Natural killer cell (primary cell): ENCODE results near the gene SETBP1. TPM values are rescaled to one million over a fixed set of nuclear protein-coding genes. Genes with fewer than 3 reads are reported as not detected.

Experiments used
- ATAC-seq, 3 donors: fragments of 150-1000 bp in 2 of 3; fragments of 200-7000 bp in 1 of 3; cut with Tn5 transposase; 1 replicate in 1 of 3; 2 replicates in 2 of 3; pipeline ENCODE4 v1.10.0; 2021; ENCODE audit warnings: mild to moderate bottlenecking in 2 of 3, moderate library complexity in 2 of 3
- DNase-seq, 2 donors: peaks; one replicate each; pipeline versions ENCODE4 v3.0.0 to v3.0.0-alpha.2; 2013 to 2021; ENCODE audit warnings: mixed read lengths in 1 of 2
- H3K27ac ChIP-seq: one replicate; pipeline ENCODE4 v1.5.1; 2013; ENCODE audit warnings: mild to moderate bottlenecking, low read length
- H3K27me3 ChIP-seq: one replicate; pipeline ENCODE4 v1.6.1; 2013; ENCODE audit warnings: low read length; ENCODE audit not compliant: control insufficient read depth, insufficient read depth
- H3K36me3 ChIP-seq: one replicate; pipeline ENCODE4 v1.6.1; 2013; ENCODE audit warnings: low read length; ENCODE audit not compliant: control insufficient read depth, insufficient read depth
- H3K4me1 ChIP-seq: one replicate; pipeline ENCODE4 v1.6.1; 2013; ENCODE audit warnings: low read length; ENCODE audit not compliant: control insufficient read depth, insufficient read depth
- H3K4me3 ChIP-seq: one replicate; pipeline ENCODE4 v1.5.1; 2013; ENCODE audit warnings: low read length
- H3K9me3 ChIP-seq: one replicate; pipeline ENCODE4 v1.6.1; 2013; ENCODE audit warnings: low read length; ENCODE audit not compliant: control insufficient read depth, insufficient read depth
- H3K27ac Mint-ChIP-seq, 2 donors: one replicate each; pipeline ENCODE4 v1.8.0; 2022; ENCODE audit warnings: mild to moderate bottlenecking in 2 of 2, mixed read lengths in 2 of 2, moderate library complexity in 1 of 2
- H3K27me3 Mint-ChIP-seq, 2 donors: one replicate each; pipeline ENCODE4 v1.8.0; 2022; ENCODE audit warnings: low read depth in 2 of 2, mixed read lengths in 2 of 2
- H3K36me3 Mint-ChIP-seq: one replicate; pipeline ENCODE4 v1.8.0; 2022; ENCODE audit warnings: mixed read lengths
- H3K4me1 Mint-ChIP-seq, 2 donors: one replicate each; pipeline ENCODE4 v1.8.0; 2022; ENCODE audit warnings: mixed read lengths in 2 of 2
- H3K4me3 Mint-ChIP-seq: one replicate; pipeline ENCODE4 v1.8.0; 2022; ENCODE audit warnings: mild to moderate bottlenecking, moderate library complexity, mixed read lengths
- H3K9me3 Mint-ChIP-seq, 2 donors: one replicate each; pipeline ENCODE4 v1.8.0; 2022; ENCODE audit warnings: mixed read lengths in 2 of 2
- CTCF ChIP-seq: fragments of 200-600 bp; IDR thresholded peaks from one replicate; pipeline ENCODE4 v1.8.0; 2022; ENCODE audit warnings: antibody characterized with exemption
- WGBS: methylation state at CpG from one replicate; pipeline ENCODE4 v1.1.7; 2013; ENCODE audit warnings: missing lambda C conversion rate; ENCODE audit not compliant: insufficient coverage; 5-methylcytosine and 5-hydroxymethylcytosine counted together
- intact Hi-C: fragments of 100-400 bp; cut with micrococcal nuclease; formaldehyde crosslinking; loops from one replicate; pipeline ENCODE4 v1.14.2; 2022
- total RNA-seq, 4 donors: library from RNA; stranded (reverse); fragments of 120-200 nt in 1 of 4; gene quantifications; one replicate each; pipeline versions ENCODE4 v1.2.3 to v1.2.4, GENCODE V29; 2013 to 2022

SETBP1 gene
- total RNA-seq, 3 donors from 2014 or later (not counting 1 experiment from before 2014, with no cell fraction given) = 36.0 to 46.6 (median 41.2) TPM

- H3K4me3 ChIP-seq = no peak overlapping the region
- H3K4me1 ChIP-seq = no peaks in the 10 kb centered on the region
- no peak overlapping the region for H3K27ac ChIP-seq
- DNase-seq (no peak), ATAC-seq (no peak)
- Mint-ChIP-seq H3K4me1 (peaks cover 13% of the 10 kb centered on the region in 2 donors), H3K27ac (no peak overlapping the region), H3K4me3 (no peak overlapping the region), H3K27me3 (no peaks in the 10 kb centered on the region), H3K9me3 (no peaks in the 10 kb centered on the region), H3K36me3 (peaks cover 24% of the 10 kb centered on the region)
- H3K27me3 ChIP-seq = no peaks in the 10 kb centered on the region
- H3K9me3 ChIP-seq = no peaks in the 10 kb centered on the region
- no peak for TF ChIP-seq CTCF
- H3K36me3 ChIP-seq = no peaks in the 10 kb centered on the region
- intact Hi-C loops = no loop called here
- WGBS = 60% methylated on average over 1 of the region's 1 CpG
Measured at GRCh38 chr18:44954257-44954656, 273.6 kb downstream of the SETBP1 start.

DNA sequence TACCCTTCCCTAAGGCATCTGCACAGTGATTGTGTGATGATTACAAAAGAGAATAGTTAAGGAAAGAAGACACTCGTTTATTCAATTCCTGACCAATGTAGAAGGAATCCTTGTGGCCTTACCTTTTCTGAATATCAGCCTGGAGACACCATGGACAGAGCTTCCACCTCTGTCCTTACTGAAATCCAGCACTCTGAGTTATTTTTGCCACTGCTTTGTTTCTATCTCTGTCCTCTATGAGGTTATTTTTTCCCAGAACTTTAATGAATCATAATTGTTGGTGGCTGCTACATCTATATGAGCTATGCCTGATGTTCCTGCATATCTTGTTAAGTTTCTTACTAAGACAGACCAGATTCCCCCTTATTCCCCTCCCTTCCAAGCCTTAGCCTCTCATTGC is 275.1 kb downstream of the SETBP1 start:
- Histone ChIP-seq H3K36me3 (no peaks in the 10 kb centered on the region), H3K27ac (no peak overlapping the region), H3K4me3 (no peak overlapping the region), H3K27me3 (no peaks in the 10 kb centered on the region), H3K4me1 (no peaks in the 10 kb centered on the region), H3K9me3 (no peaks in the 10 kb centered on the region)
- Mint-ChIP-seq H3K4me1 (peaks cover 5 to 13% of the 10 kb centered on the region in 2 donors), H3K9me3 (no peaks in the 10 kb centered on the region), H3K36me3 (peaks cover 15% of the 10 kb centered on the region), H3K4me3 (no peak overlapping the region), H3K27me3 (no peaks in the 10 kb centered on the region), H3K27ac (no peak overlapping the region)
- no peak for TF ChIP-seq CTCF
- WGBS = 100% methylated on average over 1 of the region's 1 CpG
- intact Hi-C loops = no loop called here
- DNase-seq = no peak
- ATAC-seq = no peak

DNA sequence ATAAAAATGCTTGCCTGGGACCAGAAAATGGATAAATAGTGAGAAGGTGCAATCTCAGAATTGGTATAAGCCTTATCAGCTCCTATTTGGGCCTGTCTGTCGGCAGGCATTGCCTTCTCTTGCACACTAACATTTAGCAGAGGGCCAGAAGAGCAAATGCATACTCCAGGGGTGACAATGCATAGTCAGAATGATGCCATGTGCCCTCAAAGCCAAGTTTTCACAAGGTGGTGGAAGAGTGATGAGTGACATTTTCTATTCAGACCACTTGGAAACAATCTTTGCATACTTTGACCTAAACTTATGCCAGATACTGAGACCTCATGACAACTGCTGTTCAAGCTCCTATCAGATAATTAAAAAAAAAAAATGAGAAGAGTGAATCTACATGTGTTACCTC is 276.3 kb downstream of the SETBP1 start:
- no peaks in the 10 kb centered on the region for H3K9me3 ChIP-seq
- H3K36me3 ChIP-seq = no peaks in the 10 kb centered on the region
- peaks cover 15% of the 10 kb centered on the region for H3K36me3 Mint-ChIP-seq
- H3K4me1 Mint-ChIP-seq = peaks cover 5 to 15% of the 10 kb centered on the region in 2 donors
- ATAC-seq (no peak), DNase-seq (no peak)
- intact Hi-C loops = no loop called here
- no peaks in the 10 kb centered on the region for H3K27me3 Mint-ChIP-seq
- no peak overlapping the region for H3K27ac Mint-ChIP-seq
- WGBS = 100% methylated on average over 1 of the region's 1 CpG
- no peak overlapping the region for H3K4me3 Mint-ChIP-seq
- no peaks in the 10 kb centered on the region for H3K4me1 ChIP-seq
- H3K27ac ChIP-seq = no peak overlapping the region
- no peaks in the 10 kb centered on the region for H3K27me3 ChIP-seq
- H3K4me3 ChIP-seq = no peak overlapping the region
- no peaks in the 10 kb centered on the region for H3K9me3 Mint-ChIP-seq
- no peak for TF ChIP-seq CTCF

GRCh38 chr18:44957461-44957860 is 276.8 kb downstream of the SETBP1 start:
- no peak overlapping the region for H3K4me3 ChIP-seq
- no peak overlapping the region for H3K27ac ChIP-seq
- Mint-ChIP-seq H3K4me1 (peaks cover 4 to 18% of the 10 kb centered on the region in 2 donors), H3K9me3 (no peaks in the 10 kb centered on the region), H3K36me3 (peaks cover 12% of the 10 kb centered on the region), H3K27ac (no peak overlapping the region), H3K27me3 (no peaks in the 10 kb centered on the region), H3K4me3 (no peak overlapping the region)
- H3K36me3 ChIP-seq = no peaks in the 10 kb centered on the region
- no peak for DNase-seq
- intact Hi-C loops = no loop called here
- TF ChIP-seq CTCF = no peak
- no peak for ATAC-seq
- WGBS = 100% methylated on average over 2 of the region's 2 CpGs
- no peaks in the 10 kb centered on the region for H3K9me3 ChIP-seq
- H3K27me3 ChIP-seq = no peaks in the 10 kb centered on the region
- H3K4me1 ChIP-seq = no peaks in the 10 kb centered on the region
